Testis (tissue), 3 donors: ENCODE data around the gene MRFAP1. TPM values are rescaled to one million over a fixed set of nuclear protein-coding genes. Genes with fewer than 3 reads are reported as not detected.

Experiments
- DNase-seq: peaks from one replicate; pipeline ENCODE4 v3.0.0-alpha.2; 2019
- H3K27ac ChIP-seq, 2 donors: fragments of 200-600 bp; sonication (generic); one replicate each; pipeline ENCODE4 v1.5.1; 2019
- H3K27me3 ChIP-seq: fragments of 200-600 bp; sonication (generic); one replicate; pipeline ENCODE4 v1.5.1; 2019
- H3K36me3 ChIP-seq: fragments of 200-600 bp; sonication (generic); one replicate; pipeline ENCODE4 v1.5.1; 2017; ENCODE audit warnings: low read depth; ENCODE audit errors: missing control alignments
- H3K4me1 ChIP-seq: fragments of 200-600 bp; sonication (generic); one replicate; pipeline ENCODE4 v1.5.1; 2019
- H3K4me3 ChIP-seq, 2 donors: fragments of 200-600 bp; sonication (generic); one replicate each; pipeline ENCODE4 v1.5.1; 2017 to 2019
- H3K9me3 ChIP-seq: fragments of 200-600 bp; sonication (generic); one replicate; pipeline ENCODE4 v1.5.1; 2017
- CTCF ChIP-seq, 3 experiments: fragments of 450-650 bp in 2 of 3; fragments of 200-600 bp in 1 of 3; sonication (generic) in 1 of 3; IDR thresholded peaks; one replicate each; pipeline ENCODE4 v1.5.1; 2016 to 2019; ENCODE audit warnings: antibody characterized with exemption in 3 of 3, mild to moderate bottlenecking in 2 of 3, moderate library complexity in 1 of 3
- POLR2A ChIP-seq: fragments of 450-650 bp; IDR thresholded peaks from one replicate; pipeline ENCODE4 v1.6.1; 2017; ENCODE audit warnings: antibody characterized with exemption, mild to moderate bottlenecking, moderate library complexity
- WGBS, 2 donors: methylation state at CpG; one replicate each; pipeline ENCODE4 v1.1.5; 2018; 5-methylcytosine and 5-hydroxymethylcytosine counted together
- intact Hi-C: fragments of 100-400 bp; cut with DNase I; formaldehyde crosslinking; loops from one replicate; pipeline ENCODE4 v1.15.1; 2023; ENCODE audit warnings: low total_unique reads
- polyA plus RNA-seq: library from polyadenylated mRNA; stranded (reverse); fragments of 350-450 nt; fragmentation: Illumina TruSeq; extraction: RNeasy Lipid Tissue Mini Kit (QIAGEN cat#74804); gene quantifications from one replicate; pipeline ENCODE4 v1.2.3, GENCODE V29; 2014; ENCODE audit warnings: low read depth, low replicate concordance; ENCODE audit not compliant: insufficient read depth
- total RNA-seq, 2 donors: library from RNA; depleted of rRNA; stranded (reverse); fragments of >200 nt; gene quantifications; one replicate each; pipeline ENCODE4 v1.2.3, GENCODE V29; 2016

Gene MRFAP1
- total and polyA plus RNA-seq, 3 donors from 2014 or later, result 289 to 382 (median 308) TPM

DNA sequence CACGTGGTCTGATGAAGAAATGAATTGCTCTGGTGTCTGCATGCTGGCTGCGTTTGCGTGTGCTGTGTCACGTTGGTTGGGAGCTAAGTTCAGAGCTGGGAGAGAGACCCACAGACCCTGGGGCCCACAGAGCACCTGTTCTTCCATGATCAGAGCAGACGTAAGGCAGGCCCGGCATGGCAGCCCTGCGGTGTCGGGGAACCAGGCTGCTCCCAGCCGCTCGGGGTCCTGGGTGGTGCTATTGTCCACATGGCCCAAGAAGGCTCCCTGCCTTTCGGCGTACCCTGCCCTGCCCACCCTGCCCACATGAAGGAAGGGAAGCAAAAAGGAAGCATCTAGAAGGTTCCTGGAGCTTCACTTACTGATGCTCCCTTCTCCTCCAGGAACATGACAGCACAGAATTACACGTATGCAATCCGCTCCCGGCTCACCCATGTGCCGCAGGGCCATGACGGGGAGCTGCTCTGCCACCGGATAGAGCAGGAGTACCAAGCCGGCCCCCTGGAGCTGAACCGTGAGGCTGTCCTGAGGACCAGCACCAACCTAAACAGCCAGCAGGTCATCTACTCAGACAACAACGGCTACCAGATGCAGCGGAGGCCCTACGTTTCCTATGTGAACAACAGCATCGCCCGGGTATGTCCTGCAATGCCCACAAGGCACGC lies 30.9 kb upstream of the MRFAP1 start:
- no peak for DNase-seq
- Histone ChIP-seq H3K4me1 (no peaks in the 10 kb centered on the region), H3K27me3 (no peaks in the 10 kb centered on the region), H3K36me3 (no peaks in the 10 kb centered on the region), H3K4me3 (no peak overlapping the region), H3K27ac (no peak overlapping the region), H3K9me3 (no peaks in the 10 kb centered on the region)
- WGBS, 2 donors, result 93 to 99% methylated on average over 18 to 26 of the region's 26 CpGs
- TF ChIP-seq POLR2A (no peak), CTCF (IDR thresholded peaks at IDR 0.05) (no peak)
- intact Hi-C loops, result no loop called here

- H3K4me1 ChIP-seq, result no peaks in the 10 kb centered on the region
- no peak for DNase-seq
- H3K27ac ChIP-seq, result no peak overlapping the region
- H3K4me3 ChIP-seq, result no peak overlapping the region
- H3K27me3 ChIP-seq, result no peaks in the 10 kb centered on the region
- intact Hi-C loops, result no loop called here
- H3K36me3 ChIP-seq, result no peaks in the 10 kb centered on the region
- WGBS, 2 donors, result 95 to 99% methylated on average over 13 to 20 of the region's 24 CpGs
- TF ChIP-seq POLR2A (no peak), CTCF (IDR thresholded peaks at IDR 0.05) (no peak)
- H3K9me3 ChIP-seq, result no peaks in the 10 kb centered on the region
Observed at GRCh38 chr4:6610856-6611430, 29.5 kb upstream of the MRFAP1 start.

- WGBS, 2 donors, result 82 to 93% methylated on average over 3 of the region's 3 CpGs
- intact Hi-C loops, result no loop called here
- H3K9me3 ChIP-seq, result no peaks in the 10 kb centered on the region
- no peak for DNase-seq
- no peak overlapping the region for H3K27ac ChIP-seq
- no peaks in the 10 kb centered on the region for H3K27me3 ChIP-seq
- H3K36me3 ChIP-seq, result no peaks in the 10 kb centered on the region
- H3K4me3 ChIP-seq, result no peak overlapping the region
- TF ChIP-seq CTCF (IDR thresholded peaks at IDR 0.05) (no peak), POLR2A (no peak)
- no peaks in the 10 kb centered on the region for H3K4me1 ChIP-seq
Observed at GRCh38 chr4:6612961-6613675, 27.4 kb upstream of the MRFAP1 start.

- no peak for DNase-seq
- WGBS, 2 donors, result 79 to 90% methylated on average over 13 to 17 of the region's 17 CpGs
- TF ChIP-seq POLR2A, result no peak
- H3K27me3 ChIP-seq, result no peaks in the 10 kb centered on the region
- no peaks in the 10 kb centered on the region for H3K4me1 ChIP-seq
- no peaks in the 10 kb centered on the region for H3K36me3 ChIP-seq
- H3K9me3 ChIP-seq, result no peaks in the 10 kb centered on the region
- H3K27ac ChIP-seq, result no peak overlapping the region
- intact Hi-C loops, result no loop called here
- no peak overlapping the region for H3K4me3 ChIP-seq
Observed at GRCh38 chr4:6613676-6614651, 26.5 kb upstream of the MRFAP1 start.
